ENCODE measurements around the gene TUBA4B. TPM values are rescaled to one million over a fixed set of nuclear protein-coding genes. Genes with fewer than 3 reads are reported as not detected.

The TUBA4B gene
- total RNA-seq, 6 donors from 2014 or later = 0.26 to 8.9 (median 3.1) TPM

GRCh38 chr2:219229305-219230058 is 23.6 kb upstream of the TUBA4B start, which contains the start of the genes ANKZF1 and ATG9A:
TSS of gene ANKZF1 (plus strand) at chr2:219229806. CDS start at chr2:219230258, 452 bp downstream.
TSS of gene ATG9A (minus strand) at chr2:219229636. CDS start at chr2:219228024, 1,612 bp downstream.
- H3K27me3 ChIP-seq = no peaks in the 10 kb centered on the region
- peaks cover 32 to 57% (median 41%) of the 10 kb centered on the region in 4 donors for H3K36me3 ChIP-seq
- H3K27ac ChIP-seq = peak within 1 kb of the TSS; percentile 94 to 97 (median 96)
- peak; percentile 96 to 99 for DNase-seq
- WGBS, 2 donors = 2% methylated on average over 44 of the region's 80 CpGs; no CpG with 5 or more reads in 1 of the 2 donors
- peak; percentile 99 for ATAC-seq (ENCODE audit: low FRiP score in 2 of 2)
- peak; percentile 20 to 93 (median 76) for TF ChIP-seq POLR2A (IDR thresholded peaks at IDR 0.05)
- peak in 3 of 6 experiments; percentile 14 to 18 (median 18) for TF ChIP-seq CTCF (IDR thresholded peaks at IDR 0.05)
- peak in 1 of 4 donors; percentile 78 for TF ChIP-seq EP300 (IDR thresholded peaks at IDR 0.05)
- TF ChIP-seq POLR2AphosphoS5 (IDR thresholded peaks at IDR 0.05) = peak; percentile 94 to 98
- peaks cover 23 to 42% (median 28%) of the 10 kb centered on the region in 4 donors for H3K4me1 ChIP-seq
- no peaks in the 10 kb centered on the region for H3K9me3 ChIP-seq
- peak within 1 kb of the TSS; percentile 81 to 92 (median 86) for H3K4me3 ChIP-seq

- Histone ChIP-seq H3K9me3 (no peaks in the 10 kb centered on the region), H3K4me3 (peak overlapping the region; percentile 60 to 92 (median 84)), H3K27me3 (no peaks in the 10 kb centered on the region), H3K4me1 (peaks cover 23 to 42% (median 28%) of the 10 kb centered on the region in 4 donors), H3K27ac (peak overlapping the region; percentile 94 to 97 (median 96)), H3K36me3 (peaks cover 32 to 57% (median 41%) of the 10 kb centered on the region in 4 donors)
- DNase-seq (peak; percentile 78 to 87), ATAC-seq (ENCODE audit: low FRiP score in 2 of 2) (peak; percentile 35 to 66)
- no peak for TF ChIP-seq CTCF (IDR thresholded peaks at IDR 0.05)
- no peak for TF ChIP-seq EP300 (IDR thresholded peaks at IDR 0.05)
- TF ChIP-seq POLR2AphosphoS5 (IDR thresholded peaks at IDR 0.05) = no peak
- TF ChIP-seq POLR2A (IDR thresholded peaks at IDR 0.05) = peak in 1 of 4 donors; percentile 20
- WGBS, 2 donors = 0% methylated on average over 22 to 24 of the region's 24 CpGs
Observed at GRCh38 chr2:219230059-219230540, 22.9 kb upstream of the TUBA4B start.

DNA sequence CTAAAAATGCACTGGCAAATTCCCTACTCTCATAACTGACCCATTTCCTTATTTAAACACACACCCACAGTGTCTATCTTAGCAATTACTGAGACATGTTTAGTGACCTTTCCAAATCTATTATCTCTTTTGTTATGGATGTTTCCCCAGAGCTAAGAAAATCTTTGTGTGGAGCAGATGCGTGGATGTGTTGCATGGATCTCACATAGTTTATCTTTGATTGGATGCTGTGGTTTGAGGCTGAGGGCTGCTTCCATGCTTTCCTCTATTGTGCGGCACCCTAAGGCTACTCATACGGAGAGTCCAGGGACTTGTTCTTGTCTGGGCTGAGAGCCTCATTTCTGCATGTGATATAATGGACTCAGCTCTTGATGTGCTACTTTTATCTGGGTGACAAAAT is 18.7 kb upstream of the TUBA4B start:
- WGBS, 2 donors = 91 to 99% methylated on average over 3 of the region's 3 CpGs
- no peak for TF ChIP-seq CTCF (IDR thresholded peaks at IDR 0.05)
- TF ChIP-seq EP300 (IDR thresholded peaks at IDR 0.05) = no peak
- TF ChIP-seq POLR2AphosphoS5 (IDR thresholded peaks at IDR 0.05) = no peak
- no peak for TF ChIP-seq POLR2A (IDR thresholded peaks at IDR 0.05)
- ATAC-seq (ENCODE audit: low FRiP score in 2 of 2) (no peak), DNase-seq (no peak)
- Histone ChIP-seq H3K36me3 (peaks cover 37 to 75% (median 60%) of the 10 kb centered on the region in 4 donors), H3K27me3 (no peaks in the 10 kb centered on the region), H3K27ac (no peak overlapping the region), H3K4me3 (no peak overlapping the region), H3K4me1 (peaks cover 9 to 12% (median 11%) of the 10 kb centered on the region in 4 donors), H3K9me3 (no peaks in the 10 kb centered on the region)

DNA sequence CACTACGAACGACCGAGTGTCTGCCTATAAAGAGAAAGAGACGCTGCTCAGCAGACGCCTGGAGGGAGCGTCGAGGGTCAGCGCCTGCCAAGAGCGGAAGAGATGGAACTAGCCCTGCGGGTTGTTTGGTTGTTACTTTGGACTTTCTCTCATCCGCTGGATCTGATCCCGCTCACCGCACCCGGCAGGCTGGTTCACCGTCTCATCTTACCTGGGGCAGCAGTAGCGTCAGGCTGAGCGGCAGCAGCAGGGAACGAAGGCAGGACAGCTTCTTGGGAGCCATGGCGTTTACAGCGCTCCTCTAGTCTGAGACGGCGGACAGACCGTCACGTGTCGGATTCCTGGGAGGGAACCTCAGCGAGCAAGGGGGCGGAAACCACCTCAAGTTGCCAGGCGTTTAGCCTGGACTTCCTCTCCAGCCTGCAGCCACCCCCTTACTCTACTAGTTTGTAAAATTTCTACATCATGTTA is 9.7 kb upstream of the TUBA4B start:
- H3K36me3 ChIP-seq = peaks cover 0 to 27% (median 4%) of the 10 kb centered on the region in 4 donors
- peak in 1 of 2 donors; percentile 69 for ATAC-seq (ENCODE audit: low FRiP score in 2 of 2)
- WGBS, 2 donors = 39 to 57% methylated on average over 24 to 28 of the region's 28 CpGs
- H3K27me3 ChIP-seq = no peaks in the 10 kb centered on the region
- H3K4me1 ChIP-seq = peaks cover 30 to 40% (median 32%) of the 10 kb centered on the region in 4 donors
- TF ChIP-seq POLR2AphosphoS5 (IDR thresholded peaks at IDR 0.05) (peak in 1 of 2 donors; percentile 18), EP300 (IDR thresholded peaks at IDR 0.05) (no peak), CTCF (IDR thresholded peaks at IDR 0.05) (no peak), POLR2A (IDR thresholded peaks at IDR 0.05) (no peak)
- H3K4me3 ChIP-seq = peak overlapping the region in 2 of 4 donors; percentile 23 to 29
- H3K9me3 ChIP-seq = no peaks in the 10 kb centered on the region
- DNase-seq = peak; percentile 53 to 56
- peak overlapping the region in 1 of 4 donors; percentile 44 for H3K27ac ChIP-seq

Measured in upper lobe of left lung (tissue), 6 donors.